Esophagus muscularis mucosa (tissue), 4 donors: Measurements from ENCODE around the gene PDCD1. TPM values are rescaled to one million over a fixed set of nuclear protein-coding genes. Genes with fewer than 3 reads are reported as not detected.

Source experiments
- DNase-seq: peaks from one replicate; pipeline ENCODE4 v3.0.0-alpha.2; 2017; ENCODE audit errors: extremely low spot score
- H3K27ac ChIP-seq, 4 donors: fragments of 200-600 bp; sonication (generic); replicated peaks in 1 of 4; 1 replicate in 3 of 4; 2 replicates in 1 of 4; pipeline ENCODE4 v1.5.1; 2016 to 2019; ENCODE audit warnings: mild to moderate bottlenecking in 1 of 4
- H3K27me3 ChIP-seq, 4 donors: fragments of 200-600 bp; sonication (generic); one replicate each; pipeline versions ENCODE4 v1.5.1 to v1.6.0; 2016 to 2019
- H3K36me3 ChIP-seq, 4 donors: fragments of 200-600 bp; sonication (generic); one replicate each; pipeline ENCODE4 v1.5.1; 2016 to 2019
- H3K4me1 ChIP-seq, 4 donors: fragments of 200-600 bp; sonication (generic); one replicate each; pipeline ENCODE4 v1.5.1; 2016 to 2019
- H3K4me3 ChIP-seq, 4 donors: fragments of 200-600 bp; sonication (generic); 1 replicate in 2 of 4; 2 replicates in 2 of 4; pipeline ENCODE4 v1.5.1; 2016 to 2019; ENCODE audit warnings: mild to moderate bottlenecking in 4 of 4, moderate library complexity in 1 of 4
- H3K9me3 ChIP-seq, 4 donors: fragments of 200-600 bp; sonication (generic); 1 replicate in 3 of 4; 2 replicates in 1 of 4; pipeline ENCODE4 v1.5.1; 2016 to 2019
- EP300 ChIP-seq: sonication (generic); formaldehyde crosslinking; IDR thresholded peaks from one replicate; pipeline ENCODE4 v1.6.1; 2017; ENCODE audit warnings: antibody characterized with exemption
- POLR2A ChIP-seq: fragments of 450-650 bp; IDR thresholded peaks from one replicate; pipeline ENCODE4 v1.6.1; 2017; ENCODE audit warnings: antibody characterized with exemption, moderate library complexity, mild to moderate bottlenecking, low read depth
- POLR2AphosphoS5 ChIP-seq, 2 donors: sonication (generic); formaldehyde crosslinking; IDR thresholded peaks; one replicate each; pipeline ENCODE4 v1.6.1; 2017; ENCODE audit warnings: antibody characterized with exemption in 2 of 2
- WGBS: methylation state at CpG from one replicate; pipeline ENCODE4 v1.1.5; 2018; 5-methylcytosine and 5-hydroxymethylcytosine counted together
- intact Hi-C: fragments of 100-400 bp; cut with DNase I; formaldehyde crosslinking; loops from one replicate; pipeline ENCODE4 v1.15.1; 2023
- total RNA-seq, 4 donors: library from RNA; depleted of rRNA; stranded (reverse); fragments of >200 nt; gene quantifications; one replicate each; pipeline versions ENCODE4 v1.1.0 to v1.2.1, GENCODE V29; 2016
- TF ChIP-seq, protein P1 (sequence below), 3 experiments: fragments of 200-600 bp in 2 of 3; fragments of 450-650 bp in 1 of 3; sonication (generic) in 2 of 3; IDR thresholded peaks; one replicate each; pipeline ENCODE4 v1.5.1; 2017 to 2019; ENCODE audit warnings: antibody characterized with exemption in 3 of 3, mild to moderate bottlenecking in 2 of 3, moderate library complexity in 1 of 3

PDCD1 gene
- total RNA-seq, 4 donors from 2014 or later = 0.11 to 2.5 (median 1.2) TPM

DNA sequence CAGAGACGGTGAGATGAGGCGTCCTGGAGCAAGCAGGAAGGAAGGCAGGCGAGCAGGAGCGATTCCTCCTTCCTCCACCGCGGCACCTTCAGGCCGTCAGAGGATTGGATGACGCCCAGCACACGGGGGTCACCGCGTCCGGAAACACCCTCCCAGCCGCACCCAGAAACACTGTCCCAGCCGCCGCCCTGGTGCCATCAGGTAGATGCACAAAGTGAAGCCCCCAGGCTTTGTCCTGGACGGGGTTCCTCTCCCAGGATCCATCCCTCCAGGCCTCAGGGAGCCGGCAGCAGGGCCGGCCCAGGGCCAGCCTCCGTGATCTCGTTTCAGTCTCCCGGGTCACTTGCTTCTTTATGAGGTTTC, 42.3 kb upstream of the PDCD1 start:
- Histone ChIP-seq H3K27me3 (peaks cover 0 to 25% (median 0%) of the 10 kb centered on the region in 4 donors), H3K36me3 (no peaks in the 10 kb centered on the region), H3K4me1 (peaks cover 14 to 46% (median 34%) of the 10 kb centered on the region in 4 donors), H3K27ac (no peak overlapping the region), H3K9me3 (no peaks in the 10 kb centered on the region), H3K4me3 (no peak overlapping the region)
- intact Hi-C loops = no loop called here
- 83% methylated on average over 12 of the region's 21 CpGs for WGBS
- DNase-seq = no peak
- TF ChIP-seq, protein P1, sequence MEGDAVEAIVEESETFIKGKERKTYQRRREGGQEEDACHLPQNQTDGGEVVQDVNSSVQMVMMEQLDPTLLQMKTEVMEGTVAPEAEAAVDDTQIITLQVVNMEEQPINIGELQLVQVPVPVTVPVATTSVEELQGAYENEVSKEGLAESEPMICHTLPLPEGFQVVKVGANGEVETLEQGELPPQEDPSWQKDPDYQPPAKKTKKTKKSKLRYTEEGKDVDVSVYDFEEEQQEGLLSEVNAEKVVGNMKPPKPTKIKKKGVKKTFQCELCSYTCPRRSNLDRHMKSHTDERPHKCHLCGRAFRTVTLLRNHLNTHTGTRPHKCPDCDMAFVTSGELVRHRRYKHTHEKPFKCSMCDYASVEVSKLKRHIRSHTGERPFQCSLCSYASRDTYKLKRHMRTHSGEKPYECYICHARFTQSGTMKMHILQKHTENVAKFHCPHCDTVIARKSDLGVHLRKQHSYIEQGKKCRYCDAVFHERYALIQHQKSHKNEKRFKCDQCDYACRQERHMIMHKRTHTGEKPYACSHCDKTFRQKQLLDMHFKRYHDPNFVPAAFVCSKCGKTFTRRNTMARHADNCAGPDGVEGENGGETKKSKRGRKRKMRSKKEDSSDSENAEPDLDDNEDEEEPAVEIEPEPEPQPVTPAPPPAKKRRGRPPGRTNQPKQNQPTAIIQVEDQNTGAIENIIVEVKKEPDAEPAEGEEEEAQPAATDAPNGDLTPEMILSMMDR (IDR thresholded peaks at IDR 0.05) = no peak
- TF ChIP-seq EP300 (no peak), POLR2AphosphoS5 (IDR thresholded peaks at IDR 0.05) (no peak), POLR2A (no peak)

- intact Hi-C loops = no loop called here
- Histone ChIP-seq H3K4me1 (peaks cover 14 to 49% (median 37%) of the 10 kb centered on the region in 4 donors), H3K9me3 (no peaks in the 10 kb centered on the region), H3K36me3 (no peaks in the 10 kb centered on the region), H3K4me3 (no peak overlapping the region), H3K27me3 (peaks cover 0 to 25% (median 1%) of the 10 kb centered on the region in 4 donors), H3K27ac (no peak overlapping the region)
- no peak for DNase-seq
- WGBS = 86% methylated on average over 25 of the region's 32 CpGs
- TF ChIP-seq EP300 = no peak
- TF ChIP-seq, protein P1 (IDR thresholded peaks at IDR 0.05) = no peak
- no peak for TF ChIP-seq POLR2A
- no peak for TF ChIP-seq POLR2AphosphoS5 (IDR thresholded peaks at IDR 0.05)
Observed at GRCh38 chr2:241900251-241901017, 41.7 kb upstream of the PDCD1 start.

DNA sequence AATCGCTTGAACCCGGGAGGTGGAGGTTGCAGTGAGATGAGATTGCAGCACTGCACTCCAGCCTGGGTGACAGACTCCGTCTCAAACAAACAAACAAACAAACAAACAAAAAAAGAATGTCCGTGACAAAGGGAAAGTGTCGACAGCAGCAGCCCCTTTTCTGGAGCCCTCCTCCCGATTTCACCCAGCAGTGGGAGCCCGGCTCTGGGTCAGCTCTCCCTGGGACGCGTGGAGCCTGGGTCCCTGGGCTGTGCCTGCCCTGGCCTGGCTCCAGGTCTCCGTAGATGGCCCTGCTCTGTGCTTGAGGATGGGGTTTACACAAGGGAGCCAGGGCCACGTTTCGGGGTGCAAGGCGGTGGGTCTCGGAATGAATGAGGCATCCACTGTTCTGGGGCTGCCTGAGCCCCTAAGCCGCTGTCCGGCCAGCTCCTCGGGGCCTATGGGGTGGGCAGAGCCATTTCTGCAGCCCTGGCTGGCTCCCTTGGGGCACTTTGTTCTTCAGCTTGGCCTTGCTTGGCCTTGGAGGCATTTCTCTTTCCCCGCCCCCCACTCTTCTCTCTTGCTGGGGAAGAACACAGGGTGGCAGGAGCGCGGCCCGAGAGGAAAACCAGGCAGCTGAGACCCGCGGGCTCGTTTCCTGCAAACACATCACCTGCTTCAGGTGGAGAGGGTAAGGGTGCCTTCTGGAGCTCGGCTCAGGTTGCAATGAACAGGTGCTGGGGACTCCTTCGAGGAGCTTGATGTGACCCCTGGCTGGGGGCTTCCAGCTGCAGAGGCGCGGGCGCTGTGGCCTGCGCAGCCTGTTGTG, 40.0 kb upstream of the PDCD1 start:
- intact Hi-C loops = no loop called here
- Histone ChIP-seq H3K27me3 (peaks cover 0 to 25% (median 1%) of the 10 kb centered on the region in 4 donors), H3K9me3 (no peaks in the 10 kb centered on the region), H3K4me3 (no peak overlapping the region), H3K4me1 (peaks cover 14 to 49% (median 37%) of the 10 kb centered on the region in 4 donors), H3K27ac (peak overlapping the region in 1 of 4 donors; percentile 6), H3K36me3 (no peaks in the 10 kb centered on the region)
- DNase-seq = no peak
- 84% methylated on average over 29 of the region's 30 CpGs for WGBS
- TF ChIP-seq POLR2AphosphoS5 (IDR thresholded peaks at IDR 0.05) (no peak), POLR2A (no peak), EP300 (no peak)
- TF ChIP-seq, protein P1 (IDR thresholded peaks at IDR 0.05) = no peak

GRCh38 chr2:241897231-241897916, 38.7 kb upstream of the PDCD1 start:
- 89% methylated on average over 17 of the region's 17 CpGs for WGBS
- intact Hi-C loops = no loop called here
- no peak overlapping the region for H3K27ac ChIP-seq

More at GRCh38 chr2:241897231-241897916, 38.7 kb upstream of the PDCD1 start:
- Histone ChIP-seq H3K27me3 (peaks cover 0 to 16% (median 1%) of the 10 kb centered on the region in 4 donors), H3K9me3 (no peaks in the 10 kb centered on the region), H3K4me1 (peaks cover 14 to 49% (median 36%) of the 10 kb centered on the region in 4 donors), H3K4me3 (no peak overlapping the region), H3K36me3 (no peaks in the 10 kb centered on the region)
- DNase-seq = no peak
- TF ChIP-seq POLR2AphosphoS5 (IDR thresholded peaks at IDR 0.05) (no peak), EP300 (no peak), POLR2A (no peak)
- TF ChIP-seq, protein P1 (IDR thresholded peaks at IDR 0.05) = no peak
